C4-2B (cell line): ENCODE data around the gene PPP1R10.

ENCODE experiments used
- H3K27ac ChIP-seq: fragments of 450-650 bp; 2 replicates; pipeline ENCODE4 v1.5.1; 2017
- CTCF ChIP-seq: fragments of 450-650 bp; conservative IDR thresholded peaks from 2 replicates; pipeline ENCODE4 v1.5.1; 2017; ENCODE audit warnings: mild to moderate bottlenecking
- ZFX ChIP-seq: fragments of 450-650 bp; IDR thresholded peaks from 2 replicates; pipeline ENCODE4 v1.6.1; 2017

PPP1R10 gene

GRCh38 chr6:30651143-30651542 lies 34.1 kb upstream of the PPP1R10 start:
- no peak overlapping the region for H3K27ac ChIP-seq
- TF ChIP-seq CTCF (no peak), ZFX (no peak)

DNA sequence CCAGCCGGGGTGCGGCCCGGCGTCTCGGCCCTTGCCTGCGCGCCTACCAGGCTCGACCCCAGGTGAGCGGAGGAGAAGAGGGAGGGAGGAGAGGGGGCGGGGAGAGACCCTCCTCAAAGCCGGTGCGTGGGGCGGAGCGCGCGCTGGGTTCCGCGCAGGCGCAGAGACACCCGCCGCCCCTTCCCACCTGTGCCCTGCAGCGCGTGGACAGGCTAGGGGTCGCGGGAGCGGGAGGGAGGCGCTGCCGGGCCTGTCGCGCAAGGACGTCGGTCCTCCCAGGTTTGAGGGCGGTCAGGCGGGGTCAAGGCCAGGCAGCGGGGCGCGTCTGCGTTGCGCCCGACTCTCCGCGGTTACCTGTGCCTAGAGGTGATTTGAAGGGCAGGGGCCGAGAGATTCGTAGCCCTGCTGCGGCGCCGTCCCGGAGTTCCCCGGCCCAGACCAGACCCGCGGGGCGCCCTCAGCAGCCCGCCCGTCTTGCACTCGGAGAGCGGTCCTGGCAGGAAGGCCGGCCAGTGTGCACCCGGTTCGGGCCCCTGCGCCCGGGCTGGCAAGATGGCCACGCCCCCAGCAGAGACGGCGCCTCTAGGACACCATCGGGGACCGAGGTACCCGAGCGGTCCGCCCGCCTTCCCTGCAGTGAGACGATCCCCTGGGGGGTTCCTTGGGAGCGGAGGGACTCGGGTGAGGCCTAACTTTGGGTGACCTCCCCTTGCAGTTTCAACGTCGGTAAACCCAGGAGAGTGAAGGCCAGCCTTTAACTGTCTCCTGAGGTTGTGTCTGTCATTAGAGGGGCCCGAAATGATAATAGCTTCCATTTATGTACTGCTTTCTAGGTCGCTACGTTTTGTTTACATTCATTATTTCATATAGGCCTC lies 30.4 kb upstream of the PPP1R10 start:
- TF ChIP-seq CTCF (no peak), ZFX (peak; percentile 82)
- peak overlapping the region; percentile 99 for H3K27ac ChIP-seq

GRCh38 chr6:30646450-30647241 lies 29.6 kb upstream of the PPP1R10 start, which contains the start of gene C6orf136:
Gene C6orf136, plus strand, starts transcription at chr6:30647133. Its CDS starts 99 bp downstream, at chr6:30647232.
- peak within 1 kb of the TSS; percentile 99 for H3K27ac ChIP-seq
- TF ChIP-seq CTCF (no peak), ZFX (no peak)

- H3K27ac ChIP-seq, result no peak overlapping the region; the same call in 1 of the 2 replicates
- TF ChIP-seq ZFX (no peak), CTCF (no peak)
Observed at GRCh38 chr6:30645989-30646388, 28.9 kb upstream of the PPP1R10 start.

GRCh38 chr6:30644769-30645168 lies 27.7 kb upstream of the PPP1R10 start:
- no peak overlapping the region for H3K27ac ChIP-seq
- no peak for TF ChIP-seq ZFX
- no peak for TF ChIP-seq CTCF

DNA sequence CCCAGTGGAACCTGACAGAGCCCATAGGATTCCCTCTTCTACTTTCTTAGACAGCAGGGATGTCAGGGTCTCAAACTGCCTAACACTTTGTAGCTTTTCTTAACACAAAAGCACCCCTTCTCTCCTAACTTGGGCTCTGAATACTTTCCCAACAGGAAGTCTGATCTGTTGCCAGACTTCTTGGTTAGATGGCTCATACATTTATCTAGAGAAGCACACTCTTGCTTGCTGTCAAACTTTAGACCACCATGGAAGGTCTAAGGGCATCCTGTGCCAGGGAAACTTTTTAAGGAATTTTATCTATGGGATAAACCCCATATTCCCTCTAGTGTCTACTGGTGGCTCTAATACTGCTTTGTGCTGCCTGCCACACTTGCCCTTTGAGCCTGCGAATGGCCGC lies 26.6 kb upstream of the PPP1R10 start:
- TF ChIP-seq ZFX, result no peak
- TF ChIP-seq CTCF, result no peak
- no peak overlapping the region for H3K27ac ChIP-seq

DNA sequence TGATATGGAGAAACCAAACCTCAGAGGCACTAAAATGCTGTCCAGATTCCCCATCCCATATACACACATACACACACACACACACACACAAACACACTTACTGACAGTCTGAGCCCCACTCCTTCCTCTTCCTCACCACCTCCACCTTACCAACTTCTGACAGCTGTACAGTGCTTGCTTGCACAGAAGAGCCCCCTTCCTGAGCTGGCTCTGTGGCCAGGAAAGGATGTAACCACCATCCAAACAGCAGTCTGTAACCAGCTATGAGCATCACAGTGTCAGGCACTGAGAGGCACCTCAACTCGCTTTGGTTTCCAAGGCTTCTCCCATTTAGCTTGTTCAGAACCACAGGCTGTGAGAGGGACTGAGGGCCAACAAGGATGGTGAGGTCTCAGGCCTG lies 24.0 kb upstream of the PPP1R10 start:
- no peak for TF ChIP-seq CTCF
- TF ChIP-seq ZFX, result no peak
- no peak overlapping the region for H3K27ac ChIP-seq
